Measurements from ENCODE around the gene USP44. TPM values are rescaled to one million over a fixed set of nuclear protein-coding genes. Genes with fewer than 3 reads are reported as not detected.

The USP44 gene
- total RNA-seq, 6 donors from 2014 or later = 4.2 to 25.6 (median 11.5) TPM

GRCh38 chr12:95554532-95555071 lies 3.3 kb upstream of the USP44 start:
- no peak for DNase-seq
- H3K9me3 ChIP-seq = no peaks in the 10 kb centered on the region
- 38 to 50% methylated on average over 4 of the region's 4 CpGs for WGBS, 2 donors

DNA sequence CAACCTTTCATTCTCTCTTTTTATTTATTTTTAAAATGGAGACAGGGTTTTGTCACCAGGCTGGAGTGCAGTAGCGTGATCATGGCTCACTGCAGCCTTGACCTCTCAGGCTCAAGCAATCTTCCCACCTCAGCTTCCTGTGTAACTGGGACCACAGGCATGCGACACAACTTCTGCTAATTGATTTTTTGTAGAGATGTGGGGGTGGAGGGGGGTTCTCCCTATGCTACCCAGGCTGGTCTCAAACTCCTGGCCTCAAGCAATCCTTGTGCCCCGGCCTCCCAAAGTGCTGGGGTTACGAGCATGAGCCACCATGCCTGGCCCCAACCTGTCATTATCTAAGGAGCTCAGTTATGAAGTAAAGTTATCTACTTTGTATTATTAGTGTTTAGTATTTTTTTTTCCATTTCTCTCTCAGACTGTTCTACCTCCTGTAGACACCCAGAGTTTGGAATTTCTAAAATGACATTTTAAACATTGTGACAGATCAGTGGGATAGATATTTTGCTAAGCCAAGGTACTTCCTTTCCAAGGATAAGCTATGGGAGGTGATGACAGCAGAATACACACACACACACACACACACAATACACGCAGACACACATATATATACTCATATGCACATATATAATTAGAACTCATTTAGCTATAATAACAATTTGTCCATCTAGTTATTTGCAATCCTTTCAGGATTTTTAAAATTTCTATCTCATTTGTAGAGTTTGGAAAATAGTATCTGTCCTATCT lies 2.1 kb upstream of the USP44 start:
- no peak for ATAC-seq (ENCODE audit: low FRiP score in 2 of 2)
- Histone ChIP-seq H3K27me3 (peaks cover 0 to 8% (median 3%) of the 10 kb centered on the region in 4 donors), H3K4me1 (peaks cover 0 to 9% (median under 1%) of the 10 kb centered on the region in 4 donors), H3K9me3 (peaks cover 0 to 7% (median 2%) of the 10 kb centered on the region in 4 donors), H3K36me3 (no peaks in the 10 kb centered on the region), H3K27ac (no peak overlapping the region), H3K4me3 (no peak overlapping the region)
- DNase-seq = no peak
- no peak for TF ChIP-seq POLR2A (IDR thresholded peaks at IDR 0.05)
- TF ChIP-seq EP300 (IDR thresholded peaks at IDR 0.05) = no peak
- TF ChIP-seq, protein P1, sequence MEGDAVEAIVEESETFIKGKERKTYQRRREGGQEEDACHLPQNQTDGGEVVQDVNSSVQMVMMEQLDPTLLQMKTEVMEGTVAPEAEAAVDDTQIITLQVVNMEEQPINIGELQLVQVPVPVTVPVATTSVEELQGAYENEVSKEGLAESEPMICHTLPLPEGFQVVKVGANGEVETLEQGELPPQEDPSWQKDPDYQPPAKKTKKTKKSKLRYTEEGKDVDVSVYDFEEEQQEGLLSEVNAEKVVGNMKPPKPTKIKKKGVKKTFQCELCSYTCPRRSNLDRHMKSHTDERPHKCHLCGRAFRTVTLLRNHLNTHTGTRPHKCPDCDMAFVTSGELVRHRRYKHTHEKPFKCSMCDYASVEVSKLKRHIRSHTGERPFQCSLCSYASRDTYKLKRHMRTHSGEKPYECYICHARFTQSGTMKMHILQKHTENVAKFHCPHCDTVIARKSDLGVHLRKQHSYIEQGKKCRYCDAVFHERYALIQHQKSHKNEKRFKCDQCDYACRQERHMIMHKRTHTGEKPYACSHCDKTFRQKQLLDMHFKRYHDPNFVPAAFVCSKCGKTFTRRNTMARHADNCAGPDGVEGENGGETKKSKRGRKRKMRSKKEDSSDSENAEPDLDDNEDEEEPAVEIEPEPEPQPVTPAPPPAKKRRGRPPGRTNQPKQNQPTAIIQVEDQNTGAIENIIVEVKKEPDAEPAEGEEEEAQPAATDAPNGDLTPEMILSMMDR (IDR thresholded peaks at IDR 0.05) = no peak
- no peak for TF ChIP-seq POLR2AphosphoS5 (IDR thresholded peaks at IDR 0.05)
- 78 to 85% methylated on average over 5 of the region's 5 CpGs for WGBS, 2 donors

More at GRCh38 chr12:95554532-95555071, 3.3 kb upstream of the USP44 start:
- H3K36me3 ChIP-seq = no peaks in the 10 kb centered on the region
- no peak overlapping the region for H3K27ac ChIP-seq
- ATAC-seq (ENCODE audit: low FRiP score in 2 of 2) = no peak
- no peaks in the 10 kb centered on the region for H3K4me1 ChIP-seq
- no peak for TF ChIP-seq POLR2A (IDR thresholded peaks at IDR 0.05)
- TF ChIP-seq POLR2AphosphoS5 (IDR thresholded peaks at IDR 0.05) = no peak
- no peak for TF ChIP-seq EP300 (IDR thresholded peaks at IDR 0.05)
- TF ChIP-seq, protein P1 (IDR thresholded peaks at IDR 0.05) = no peak
- no peaks in the 10 kb centered on the region for H3K27me3 ChIP-seq
- H3K4me3 ChIP-seq = no peak overlapping the region

GRCh38 chr12:95551913-95552516 lies 739 bp upstream of the USP44 start:
- DNase-seq (no peak), ATAC-seq (ENCODE audit: low FRiP score in 2 of 2) (no peak)
- Histone ChIP-seq H3K36me3 (no peaks in the 10 kb centered on the region), H3K27ac (no peak overlapping the region), H3K9me3 (peaks cover 0 to 7% (median 2%) of the 10 kb centered on the region in 4 donors), H3K27me3 (peaks cover 0 to 12% (median 4%) of the 10 kb centered on the region in 4 donors), H3K4me3 (no peak overlapping the region), H3K4me1 (peaks cover 0 to 19% (median 6%) of the 10 kb centered on the region in 4 donors)
- 67 to 71% methylated on average over 7 of the region's 7 CpGs for WGBS, 2 donors
- TF ChIP-seq EP300 (IDR thresholded peaks at IDR 0.05) (no peak), POLR2AphosphoS5 (IDR thresholded peaks at IDR 0.05) (no peak), POLR2A (IDR thresholded peaks at IDR 0.05) (no peak)
- TF ChIP-seq, protein P1 (IDR thresholded peaks at IDR 0.05) = no peak

DNA sequence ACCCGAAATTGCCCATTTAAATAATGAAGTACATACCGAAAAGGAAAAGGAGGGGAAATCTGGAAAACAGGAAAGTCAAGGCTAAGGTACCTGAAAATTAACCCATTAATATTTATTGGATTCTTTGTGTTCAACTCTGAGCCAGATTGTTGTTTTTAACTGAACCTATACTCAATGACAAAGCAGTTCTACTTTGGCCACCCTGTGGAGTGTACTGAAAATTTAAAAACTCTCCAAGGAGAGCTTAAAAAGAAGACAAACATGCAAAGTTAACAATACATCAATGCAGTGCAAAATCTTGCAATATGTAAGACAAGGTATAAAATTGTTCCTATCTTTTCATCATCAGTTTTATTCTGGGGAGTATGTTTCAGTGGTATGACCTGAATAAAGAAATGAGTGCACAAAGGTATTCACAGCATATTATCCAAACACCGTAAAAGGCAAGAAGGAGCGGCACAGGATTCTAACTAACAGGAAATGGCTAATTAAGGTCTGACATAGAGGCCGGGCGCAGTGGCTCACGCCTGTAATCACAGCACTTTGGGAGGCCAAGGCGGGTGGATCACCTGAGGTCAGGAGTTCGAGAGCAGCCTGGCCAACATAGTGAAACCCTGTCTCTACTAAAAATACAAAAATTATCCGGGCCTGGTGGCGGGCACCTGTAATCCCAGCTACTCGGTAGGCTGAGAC lies 1.7 kb downstream of the USP44 start:
- Histone ChIP-seq H3K4me3 (peak overlapping the region in 3 of 4 donors; percentile 76 to 92 (median 81)), H3K27me3 (peaks cover 0 to 12% (median 4%) of the 10 kb centered on the region in 4 donors), H3K36me3 (no peaks in the 10 kb centered on the region), H3K27ac (peak overlapping the region in 2 of 4 donors; percentile 86 to 90), H3K9me3 (peaks cover 0 to 7% (median 2%) of the 10 kb centered on the region in 4 donors), H3K4me1 (peaks cover 4 to 26% (median 7%) of the 10 kb centered on the region in 4 donors)
- no peak for ATAC-seq (ENCODE audit: low FRiP score in 2 of 2)
- 62 to 75% methylated on average over 12 of the region's 12 CpGs for whole genome bisulfite sequencing, 2 donors
- no peak for TF ChIP-seq POLR2AphosphoS5 (IDR thresholded peaks at IDR 0.05)
- TF ChIP-seq EP300 (IDR thresholded peaks at IDR 0.05) = no peak
- TF ChIP-seq POLR2A (IDR thresholded peaks at IDR 0.05) = no peak
- TF ChIP-seq, protein P1 (IDR thresholded peaks at IDR 0.05) = no peak
- no peak for DNase-seq
